Measurements from ENCODE around the gene GGTLC2.

DNA sequence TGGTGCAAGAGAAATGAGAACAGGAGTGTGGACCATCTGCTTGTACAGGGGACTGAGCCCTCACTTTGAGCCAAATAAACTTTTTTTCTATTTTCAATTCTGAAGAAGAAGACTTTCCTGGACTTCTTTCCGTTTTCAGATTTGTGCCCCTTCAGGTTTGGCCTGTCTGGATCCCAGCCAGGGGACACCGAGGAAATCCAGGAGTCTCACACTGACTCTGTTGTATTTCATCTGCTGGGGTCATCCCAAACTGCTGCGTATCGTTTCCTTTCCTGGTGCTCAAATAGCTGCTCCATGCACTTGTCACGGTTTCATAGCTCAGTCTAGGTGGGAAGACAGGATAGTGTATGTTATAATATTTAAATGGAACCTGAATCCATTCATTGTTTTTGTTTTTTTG, 51.7 kb downstream of the GGTLC2 start:
- TF ChIP-seq EZH2 (IDR thresholded peaks at IDR 0.05; ENCODE audit: insufficient read depth, poor library complexity, severe bottlenecking) (no peak), EZH2phosphoT487 (IDR thresholded peaks at IDR 0.05; ENCODE audit: insufficient read depth, low read depth) (no peak)
